Neural cell (in vitro differentiated cells): ENCODE measurements around the gene EEPD1.

Experiments
- EP300 ChIP-seq: fragments of 450-650 bp; conservative IDR thresholded peaks from 2 replicates; pipeline ENCODE4 v1.6.1; 2014; ENCODE audit warnings: antibody characterized with exemption, mild to moderate bottlenecking, moderate library complexity; ENCODE audit not compliant: poor library complexity, severe bottlenecking
- TAF1 ChIP-seq: IDR thresholded peaks from 2 replicates; pipeline ENCODE4 v1.6.1; 2012; ENCODE audit warnings: low read depth
- TF ChIP-seq, protein P1 (sequence below): fragments of 450-650 bp; IDR thresholded peaks from 2 replicates; pipeline ENCODE4 v1.5.1; 2014; ENCODE audit warnings: antibody characterized with exemption, mild to moderate bottlenecking, moderate library complexity; ENCODE audit not compliant: poor library complexity, severe bottlenecking

DNA sequence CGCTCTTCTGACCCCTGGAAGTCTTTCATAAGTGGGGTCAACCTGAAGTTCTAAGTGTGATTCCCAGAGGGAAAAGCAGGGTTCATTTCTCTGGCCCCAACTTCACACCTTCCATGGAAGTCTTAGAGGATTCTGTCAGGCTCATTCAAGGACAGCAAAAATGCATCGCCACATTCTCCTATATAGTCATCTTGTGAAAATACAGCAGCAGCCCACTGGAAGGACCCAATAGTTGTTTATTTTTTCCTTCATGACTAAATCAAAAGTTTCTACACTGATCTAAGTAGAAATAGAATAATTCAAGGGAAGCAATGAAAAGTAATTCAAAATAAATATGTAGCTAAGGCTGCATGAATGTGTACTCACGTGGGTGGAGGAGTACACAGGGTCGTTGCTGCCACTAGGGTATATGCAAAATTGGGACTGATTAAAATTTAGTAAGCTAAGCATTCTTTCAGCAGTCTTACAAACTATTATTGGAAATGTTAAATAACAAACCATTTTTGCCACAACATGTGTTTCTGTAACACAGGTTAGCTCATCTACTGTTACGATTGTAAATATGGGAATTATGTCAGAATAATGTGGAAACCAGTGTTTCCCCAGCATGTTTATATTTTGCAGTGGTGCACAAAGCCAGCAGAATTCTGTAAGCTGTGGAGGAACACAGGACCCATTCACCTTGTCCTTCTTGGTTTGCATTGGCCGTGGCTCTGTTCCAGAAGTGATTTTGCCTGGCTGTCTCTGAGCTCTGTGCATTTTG lies 33.5 kb downstream of the EEPD1 start:
- TF ChIP-seq, protein P1, sequence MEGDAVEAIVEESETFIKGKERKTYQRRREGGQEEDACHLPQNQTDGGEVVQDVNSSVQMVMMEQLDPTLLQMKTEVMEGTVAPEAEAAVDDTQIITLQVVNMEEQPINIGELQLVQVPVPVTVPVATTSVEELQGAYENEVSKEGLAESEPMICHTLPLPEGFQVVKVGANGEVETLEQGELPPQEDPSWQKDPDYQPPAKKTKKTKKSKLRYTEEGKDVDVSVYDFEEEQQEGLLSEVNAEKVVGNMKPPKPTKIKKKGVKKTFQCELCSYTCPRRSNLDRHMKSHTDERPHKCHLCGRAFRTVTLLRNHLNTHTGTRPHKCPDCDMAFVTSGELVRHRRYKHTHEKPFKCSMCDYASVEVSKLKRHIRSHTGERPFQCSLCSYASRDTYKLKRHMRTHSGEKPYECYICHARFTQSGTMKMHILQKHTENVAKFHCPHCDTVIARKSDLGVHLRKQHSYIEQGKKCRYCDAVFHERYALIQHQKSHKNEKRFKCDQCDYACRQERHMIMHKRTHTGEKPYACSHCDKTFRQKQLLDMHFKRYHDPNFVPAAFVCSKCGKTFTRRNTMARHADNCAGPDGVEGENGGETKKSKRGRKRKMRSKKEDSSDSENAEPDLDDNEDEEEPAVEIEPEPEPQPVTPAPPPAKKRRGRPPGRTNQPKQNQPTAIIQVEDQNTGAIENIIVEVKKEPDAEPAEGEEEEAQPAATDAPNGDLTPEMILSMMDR = no peak
- TF ChIP-seq EP300 = no peak
- no peak for TF ChIP-seq TAF1
